ENCODE results near the gene BBS9.
A peak's percentile ranks its signal among the peaks of the same experiment; 100 is the strongest.

BBS9 gene

DNA sequence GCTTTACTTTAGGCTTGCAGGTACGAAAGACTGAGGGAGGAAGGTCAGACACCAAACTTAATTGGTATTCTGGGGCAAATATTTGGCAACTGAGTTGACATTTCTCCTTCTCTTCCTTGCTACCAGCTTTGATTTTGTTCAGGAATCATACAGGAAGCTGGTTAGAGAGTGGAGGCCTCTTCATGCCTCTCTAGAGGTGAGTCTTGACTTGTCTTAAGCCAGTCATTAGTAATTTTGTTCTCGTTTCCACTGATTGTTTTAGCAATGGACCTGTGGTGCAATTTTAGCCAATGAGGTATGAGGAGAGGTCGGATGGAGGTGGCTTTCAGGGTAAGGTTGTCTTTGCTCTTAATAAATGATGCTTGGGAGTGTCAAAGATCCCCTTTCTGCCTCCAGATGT, 17.8 kb upstream of the BBS9 start:
- intact Hi-C loops (cut with DNase I; ENCODE audit: low total_unique reads), result no loop called here
- H3K9me3 ChIP-seq, result no peaks in the 10 kb centered on the region
- H3K27ac ChIP-seq, result no peak overlapping the region
- TF ChIP-seq, protein P1, sequence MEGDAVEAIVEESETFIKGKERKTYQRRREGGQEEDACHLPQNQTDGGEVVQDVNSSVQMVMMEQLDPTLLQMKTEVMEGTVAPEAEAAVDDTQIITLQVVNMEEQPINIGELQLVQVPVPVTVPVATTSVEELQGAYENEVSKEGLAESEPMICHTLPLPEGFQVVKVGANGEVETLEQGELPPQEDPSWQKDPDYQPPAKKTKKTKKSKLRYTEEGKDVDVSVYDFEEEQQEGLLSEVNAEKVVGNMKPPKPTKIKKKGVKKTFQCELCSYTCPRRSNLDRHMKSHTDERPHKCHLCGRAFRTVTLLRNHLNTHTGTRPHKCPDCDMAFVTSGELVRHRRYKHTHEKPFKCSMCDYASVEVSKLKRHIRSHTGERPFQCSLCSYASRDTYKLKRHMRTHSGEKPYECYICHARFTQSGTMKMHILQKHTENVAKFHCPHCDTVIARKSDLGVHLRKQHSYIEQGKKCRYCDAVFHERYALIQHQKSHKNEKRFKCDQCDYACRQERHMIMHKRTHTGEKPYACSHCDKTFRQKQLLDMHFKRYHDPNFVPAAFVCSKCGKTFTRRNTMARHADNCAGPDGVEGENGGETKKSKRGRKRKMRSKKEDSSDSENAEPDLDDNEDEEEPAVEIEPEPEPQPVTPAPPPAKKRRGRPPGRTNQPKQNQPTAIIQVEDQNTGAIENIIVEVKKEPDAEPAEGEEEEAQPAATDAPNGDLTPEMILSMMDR (IDR thresholded peaks at IDR 0.05), result no peak
- DNase-seq, result no peak
- no peak overlapping the region for H3K4me3 ChIP-seq
- H3K27me3 ChIP-seq, result no peaks in the 10 kb centered on the region
- H3K4me1 ChIP-seq, result peaks cover 0 to 27% (median 19%) of the 10 kb centered on the region in 4 donors
- H3K36me3 ChIP-seq, result no peaks in the 10 kb centered on the region

DNA sequence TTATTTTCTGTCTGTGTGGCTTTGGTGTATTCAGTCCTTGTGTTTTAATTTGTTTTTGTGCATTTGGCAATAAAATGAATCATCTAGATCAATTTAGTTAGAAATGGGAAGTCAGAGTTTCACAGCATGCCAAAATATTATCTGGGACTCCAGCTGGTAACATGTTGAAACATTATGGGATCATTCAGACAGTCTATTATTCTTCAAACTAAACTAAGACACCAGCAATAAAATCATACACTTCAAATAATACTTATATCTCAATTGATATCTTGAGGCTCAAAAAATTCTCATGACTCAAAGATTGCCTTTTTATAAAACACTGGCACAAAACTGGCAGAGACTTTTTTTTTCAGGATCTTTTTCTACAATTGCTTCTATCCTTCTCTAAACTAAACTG, 14.4 kb upstream of the BBS9 start:
- TF ChIP-seq, protein P1 (IDR thresholded peaks at IDR 0.05), result no peak
- Histone ChIP-seq H3K36me3 (no peaks in the 10 kb centered on the region), H3K27ac (no peak overlapping the region), H3K9me3 (no peaks in the 10 kb centered on the region), H3K4me3 (no peak overlapping the region), H3K4me1 (peaks cover 0 to 1% (median under 1%) of the 10 kb centered on the region in 4 donors), H3K27me3 (no peaks in the 10 kb centered on the region)
- intact Hi-C loops (cut with DNase I; ENCODE audit: low total_unique reads), result no loop called here
- no peak for DNase-seq

DNA sequence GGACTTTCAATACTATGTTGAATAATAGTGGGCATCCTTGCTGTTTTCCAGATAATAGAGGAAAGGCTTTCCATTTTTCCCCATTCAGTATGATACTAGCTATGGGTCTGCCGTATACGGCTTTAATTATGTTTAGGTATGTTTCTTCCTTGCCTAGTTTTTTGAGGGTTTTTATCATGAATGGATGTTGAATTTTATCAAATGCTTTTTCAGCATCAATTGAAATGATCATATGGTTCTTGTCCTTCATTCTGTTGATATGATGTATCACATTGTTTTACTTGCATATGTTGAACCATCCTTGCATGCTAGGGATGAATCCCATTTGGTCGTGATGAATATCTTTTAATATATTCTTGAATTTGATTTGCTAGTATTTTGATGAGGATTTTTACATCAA, 11.0 kb upstream of the BBS9 start:
- no peaks in the 10 kb centered on the region for H3K9me3 ChIP-seq
- H3K36me3 ChIP-seq, result no peaks in the 10 kb centered on the region
- TF ChIP-seq, protein P1 (IDR thresholded peaks at IDR 0.05), result no peak
- no peak for DNase-seq
- H3K27me3 ChIP-seq, result no peaks in the 10 kb centered on the region
- no peak overlapping the region for H3K27ac ChIP-seq
- intact Hi-C loops (cut with DNase I; ENCODE audit: low total_unique reads), result no loop called here
- no peak overlapping the region for H3K4me3 ChIP-seq
- no peaks in the 10 kb centered on the region for H3K4me1 ChIP-seq

DNA sequence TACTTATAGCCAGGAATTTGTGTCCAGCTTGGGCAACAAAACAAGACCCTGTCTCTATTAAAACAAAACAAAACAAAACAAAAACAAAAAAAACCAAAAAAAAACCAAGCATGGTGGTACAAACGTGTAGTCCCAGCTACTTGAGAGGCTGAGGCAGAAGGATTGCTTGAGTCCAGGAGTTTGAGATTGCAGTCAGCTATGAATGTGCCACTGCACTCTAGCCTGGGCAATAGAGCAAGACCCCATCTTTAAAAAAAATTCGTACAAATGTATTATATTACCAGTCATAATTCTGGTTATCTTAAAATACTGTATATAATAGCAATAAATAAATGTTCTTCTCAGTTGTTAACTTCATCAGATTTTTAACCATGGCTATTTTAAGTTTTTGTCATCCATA, 2.3 kb upstream of the BBS9 start:
- Histone ChIP-seq H3K9me3 (no peaks in the 10 kb centered on the region), H3K27ac (no peak overlapping the region), H3K27me3 (no peaks in the 10 kb centered on the region), H3K4me1 (peaks cover 0 to 17% (median 9%) of the 10 kb centered on the region in 4 donors), H3K4me3 (no peak overlapping the region), H3K36me3 (no peaks in the 10 kb centered on the region)
- DNase-seq, result no peak
- intact Hi-C loops (cut with DNase I; ENCODE audit: low total_unique reads), result no loop called here
- TF ChIP-seq, protein P1 (IDR thresholded peaks at IDR 0.05), result no peak

DNA sequence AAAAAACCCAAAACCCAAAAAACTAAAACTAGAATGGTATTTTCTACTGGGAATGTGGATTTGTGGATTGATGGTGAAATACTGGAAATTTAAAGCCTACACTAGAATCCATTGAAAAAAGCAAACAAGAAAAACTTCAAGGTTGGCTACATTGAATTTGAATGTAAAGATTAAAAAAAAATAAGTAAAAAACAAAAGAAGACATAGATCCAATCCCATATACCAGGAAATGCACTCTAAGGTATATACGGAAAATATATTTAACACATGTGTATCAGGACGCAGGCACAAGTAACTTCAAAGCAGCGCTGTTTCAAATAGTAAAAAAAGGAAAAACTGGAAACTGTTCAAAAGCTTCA, 754 bp upstream of the BBS9 start:
- intact Hi-C loops (cut with DNase I; ENCODE audit: low total_unique reads), result no loop called here
- Histone ChIP-seq H3K36me3 (no peaks in the 10 kb centered on the region), H3K4me3 (peak overlapping the region; percentile 64 to 92), H3K9me3 (no peaks in the 10 kb centered on the region), H3K4me1 (peaks cover 0 to 17% (median 9%) of the 10 kb centered on the region in 4 donors), H3K27ac (peak overlapping the region; percentile 79 to 83), H3K27me3 (no peaks in the 10 kb centered on the region)
- TF ChIP-seq, protein P1 (IDR thresholded peaks at IDR 0.05), result no peak
- no peak for DNase-seq

DNA sequence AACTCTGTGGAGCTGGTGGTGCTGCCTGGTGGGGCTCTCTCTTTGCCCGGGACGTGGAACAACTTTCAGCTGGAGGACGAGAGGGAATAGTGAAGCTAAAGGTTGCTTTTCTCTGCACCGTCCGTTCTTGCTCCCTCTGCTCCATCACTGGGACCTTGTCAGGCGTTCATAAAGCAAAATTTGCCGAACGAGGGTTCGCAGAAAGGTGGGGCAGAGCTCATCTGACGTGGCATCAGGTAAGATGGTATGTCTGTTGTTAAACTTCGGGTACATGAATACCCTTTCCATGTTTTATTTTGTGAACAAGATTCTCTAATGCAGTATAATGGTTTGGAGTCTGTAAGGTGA, 416 bp downstream of the BBS9 start:
- intact Hi-C loops (cut with DNase I; ENCODE audit: low total_unique reads), result no loop called here
- H3K27me3 ChIP-seq, result no peaks in the 10 kb centered on the region
- no peaks in the 10 kb centered on the region for H3K9me3 ChIP-seq
- TF ChIP-seq, protein P1 (IDR thresholded peaks at IDR 0.05), result no peak
- H3K4me1 ChIP-seq, result peaks cover 0 to 17% (median 9%) of the 10 kb centered on the region in 4 donors
- no peak for DNase-seq
- peak overlapping the region; percentile 64 to 92 for H3K4me3 ChIP-seq
- no peaks in the 10 kb centered on the region for H3K36me3 ChIP-seq
- H3K27ac ChIP-seq, result peak overlapping the region; percentile 79 to 83
